HepG2 (cell line): ENCODE results near the gene SLC35F1. TPM values are rescaled to one million over a fixed set of nuclear protein-coding genes. Genes with fewer than 3 reads are reported as not detected.

Experiments
- ATAC-seq: fragments of 200-7000 bp; cut with Tn5 transposase; 3 replicates; pipeline ENCODE4 v1.9.1; 2020; ENCODE audit warnings: mild to moderate bottlenecking, moderate library complexity
- BruUV-seq: library from RNA; stranded (reverse); fragments of 400-500 nt; replicated peaks from 2 replicates; lab custom pipeline; 2021; lab: Mats Ljungman, UMichigan
- CTCF ChIA-PET: fragments of 300-600 bp; formaldehyde crosslinking; extraction: SDS; loops from one replicate; lab custom pipeline; 2021; ENCODE audit warnings: low total read pairs, inconsistent platforms, low intra/inter-chr PET ratio; lab: Yijun Ruan, JAX
- POLR2A ChIA-PET: fragments of 350-600 bp; sonication (Branson Sonifier 250); formaldehyde crosslinking; loops from one replicate; lab custom pipeline; 2020; ENCODE audit warnings: antibody characterized with exemption, inconsistent platforms; lab: Yijun Ruan, JAX
- DNase-seq: peaks from one replicate; pipeline ENCODE4 v3.0.0-alpha.2; 2015; ENCODE audit warnings: low spot score
- FAIRE-seq: peaks from 3 replicates; lab custom pipeline; 2011; peaks lifted over from hg19 to GRCh38; lab: Jason Lieb, UNC
- H2AFZ ChIP-seq: one replicate; pipeline ENCODE4 v1.6.1; 2011; ENCODE audit warnings: low read length, inconsistent platforms
- H3K27ac ChIP-seq: fragments of 300-600 bp; 3 replicates; pipeline ENCODE4 v1.8.0; 2011; ENCODE audit warnings: mixed run types, mild to moderate bottlenecking, mixed read lengths, low read length, inconsistent platforms; ENCODE audit not compliant: insufficient read depth; ENCODE audit errors: extremely low read length
- H3K27me3 ChIP-seq, 2 experiments: fragments of 200-600 bp in 1 of 2; 2 replicates in 1 of 2; 3 replicates in 1 of 2; pipeline versions ENCODE4 v1.6.0 to v1.8.0; 2011; ENCODE audit warnings: low read length in 2 of 2, mild to moderate bottlenecking in 2 of 2, moderate library complexity in 2 of 2, inconsistent platforms in 1 of 2; ENCODE audit not compliant: insufficient read depth in 2 of 2, control insufficient read depth in 1 of 2
- H3K36me3 ChIP-seq, 2 experiments: fragments of 200-600 bp in 1 of 2; replicated peaks in 1 of 2; 2 replicates in 1 of 2; 3 replicates in 1 of 2; pipeline versions ENCODE4 v1.5.1 to v1.8.0; 2011; ENCODE audit warnings: low read length in 2 of 2, inconsistent platforms in 1 of 2; ENCODE audit not compliant: insufficient read depth in 2 of 2, control insufficient read depth in 1 of 2
- H3K4me1 ChIP-seq: 2 replicates; pipeline ENCODE4 v1.5.1; 2012; ENCODE audit warnings: low read length, inconsistent platforms; ENCODE audit not compliant: insufficient read depth
- H3K4me2 ChIP-seq: 2 replicates; pipeline ENCODE4 v1.6.0; 2011; ENCODE audit warnings: low read depth, low read length, inconsistent platforms
- H3K4me3 ChIP-seq, 3 experiments: fragments of 200-600 bp in 1 of 3; sonication (generic), shearing (Covaris generic) in 1 of 3; replicated peaks in 1 of 3; 2 replicates each; pipeline ENCODE4 v1.5.1; 2011 to 2016; ENCODE audit warnings: low read length in 3 of 3, inconsistent platforms in 2 of 3, low read depth in 2 of 3, mild to moderate bottlenecking in 2 of 3, control low read depth in 1 of 3, mixed read lengths in 1 of 3; ENCODE audit not compliant: insufficient read depth in 1 of 3
- H3K79me2 ChIP-seq: one replicate; pipeline ENCODE4 v1.6.1; 2011; ENCODE audit warnings: low read length, inconsistent platforms; ENCODE audit not compliant: insufficient read depth
- H3K9ac ChIP-seq: 2 replicates; pipeline ENCODE4 v1.6.0; 2011; ENCODE audit warnings: mild to moderate bottlenecking, low read depth, low read length, inconsistent platforms; ENCODE audit not compliant: insufficient read depth
- H3K9me3 ChIP-seq: 2 replicates; pipeline ENCODE4 v1.5.1; 2012; ENCODE audit warnings: mild to moderate bottlenecking, low read length
- H4K20me1 ChIP-seq: 2 replicates; pipeline ENCODE4 v1.6.0; 2011; ENCODE audit warnings: inconsistent platforms, mild to moderate bottlenecking, low read length, moderate library complexity; ENCODE audit not compliant: insufficient read depth
- AHDC1 ChIP-seq: sonication (generic); formaldehyde crosslinking; IDR thresholded peaks from 2 replicates; pipeline ENCODE4 v1.5.1; 2020; ENCODE audit warnings: mild to moderate bottlenecking, missing genetic modification reagents, borderline replicate concordance
- ARNTL ChIP-seq: sonication (generic); formaldehyde crosslinking; IDR thresholded peaks from 2 replicates; pipeline ENCODE4 v1.4.0; 2020; ENCODE audit warnings: mild to moderate bottlenecking, missing genetic modification reagents
- EZH2 ChIP-seq: conservative IDR thresholded peaks from 2 replicates; pipeline ENCODE4 v1.6.1; 2012; ENCODE audit warnings: mild to moderate bottlenecking, low read depth, low read length, moderate library complexity
- GMEB1 ChIP-seq: sonication (generic); formaldehyde crosslinking; IDR thresholded peaks from 2 replicates; pipeline ENCODE4 v1.5.1; 2020; ENCODE audit warnings: missing genetic modification reagents, mild to moderate bottlenecking, borderline replicate concordance
- HCFC1 ChIP-seq: fragments of 150-350 bp; IDR thresholded peaks from 2 replicates; pipeline ENCODE4 v1.6.1; 2014; ENCODE audit warnings: low read depth, low read length
- JUN ChIP-seq: sonication (generic); formaldehyde crosslinking; IDR thresholded peaks from 2 replicates; pipeline ENCODE4 v1.4.0; 2020; ENCODE audit warnings: mild to moderate bottlenecking, missing genetic modification reagents
- KAT8 ChIP-seq: IDR thresholded peaks from 2 replicates; pipeline ENCODE4 v1.6.1; 2016; ENCODE audit warnings: missing genetic modification reagents, missing compliant biosample characterization
- MYC ChIP-seq: sonication (generic); formaldehyde crosslinking; IDR thresholded peaks from 2 replicates; pipeline ENCODE4 v1.9.0; 2021; ENCODE audit warnings: missing genetic modification reagents, borderline replicate concordance
- RAD51 ChIP-seq: fragments of 450-650 bp; IDR thresholded peaks from 2 replicates; pipeline ENCODE4 v1.6.1; 2016; ENCODE audit warnings: borderline replicate concordance
- STAG1 ChIP-seq: sonication (generic); formaldehyde crosslinking; IDR thresholded peaks from 2 replicates; pipeline ENCODE4 v1.4.0; 2020; ENCODE audit warnings: missing genetic modification reagents
- TMF1 ChIP-seq: sonication (generic); formaldehyde crosslinking; IDR thresholded peaks from 2 replicates; pipeline ENCODE4 v1.8.1; 2022; ENCODE audit warnings: low read depth, missing genetic modification reagents
- TSC22D2 ChIP-seq: sonication (generic); formaldehyde crosslinking; IDR thresholded peaks from 2 replicates; pipeline ENCODE4 v1.5.1; 2020; ENCODE audit warnings: missing genetic modification reagents, mild to moderate bottlenecking, borderline replicate concordance
- ZNF121 ChIP-seq: sonication (generic); formaldehyde crosslinking; IDR thresholded peaks from 2 replicates; pipeline ENCODE4 v1.5.0; 2020; ENCODE audit warnings: mild to moderate bottlenecking, missing genetic modification reagents
- ZNF383 ChIP-seq: sonication (generic); formaldehyde crosslinking; IDR thresholded peaks from 2 replicates; pipeline ENCODE4 v1.4.0; 2020; ENCODE audit warnings: missing genetic modification reagents, mild to moderate bottlenecking, borderline replicate concordance
- ZNF441 ChIP-seq: sonication (generic); formaldehyde crosslinking; IDR thresholded peaks from 2 replicates; pipeline ENCODE4 v1.7.0; 2021; ENCODE audit warnings: missing genetic modification reagents, borderline replicate concordance
- ZNF552 ChIP-seq: sonication (generic); formaldehyde crosslinking; IDR thresholded peaks from 2 replicates; pipeline ENCODE4 v1.9.0; 2022; ENCODE audit warnings: missing genetic modification reagents, mild to moderate bottlenecking, borderline replicate concordance
- ZSCAN31 ChIP-seq: sonication (generic); formaldehyde crosslinking; IDR thresholded peaks from 2 replicates; pipeline ENCODE4 v1.5.0; 2020; ENCODE audit warnings: low read depth, mild to moderate bottlenecking, missing genetic modification reagents
- WGBS: methylation state at CpG from one replicate; pipeline ENCODE4 v1.1.6; 2017; ENCODE audit warnings: low lambda C conversion rate; 5-methylcytosine and 5-hydroxymethylcytosine counted together
- in situ Hi-C: cut with HindIII; loops from 2 replicates; pipeline ENCODE4 v1.10.0; 2017; ENCODE audit warnings: low pct_unique_long_range_greater_than_20kb; ENCODE audit not compliant: extremely low pct_ligation_motif_present
- intact Hi-C: fragments of 100-400 bp; cut with micrococcal nuclease; formaldehyde crosslinking; loops from one replicate; pipeline ENCODE4 v1.10.0; 2022; ENCODE audit not compliant: unreplicated experiment
- polyA plus RNA-seq, 8 experiments: library from polyadenylated mRNA; depleted of rRNA in 3 of 8; stranded (reverse) in 7 of 8; unstranded in 1 of 8; fragments of >200 nt; fragmentation: Illumina TruSeq in 4 of 8; extraction: Trizol in 4 of 8; gene quantifications; 2 replicates each; pipeline versions ENCODE4 v1.2.1 to v1.2.3, GENCODE V29; 2011 to 2016; ENCODE audit warnings: low read depth in 4 of 8, missing spikeins in 1 of 8, mixed read lengths in 1 of 8; ENCODE audit not compliant: insufficient read depth in 1 of 8
- total RNA-seq, 5 experiments: library from RNA; depleted of rRNA; stranded (reverse); fragments of >200 nt; fragmentation: Illumina TruSeq; extraction: Trizol; gene quantifications; 2 replicates each; pipeline ENCODE4 v1.2.3, GENCODE V29; 2016; ENCODE audit warnings: low read depth in 1 of 5

SLC35F1 gene
- total and polyA plus RNA-seq, 2 of the 13 experiments (the other 11 are each of a cell fraction or from before 2014, with no cell fraction given): 0.01 TPM; not detected in 1

GRCh38 chr6:118305081-118305480 is 398.0 kb downstream of the SLC35F1 start (continued):
- no peak for TF ChIP-seq MYC (CRISPR knock-in tag)
- TF ChIP-seq GMEB1 (CRISPR knock-in tag): no peak
- no peak for TF ChIP-seq HCFC1
- no peak for TF ChIP-seq ARNTL
- no peak for TF ChIP-seq ZNF552 (CRISPR knock-in tag)
- TF ChIP-seq ZNF383: no peak
- no peak for TF ChIP-seq RAD51
- TF ChIP-seq STAG1 (CRISPR knock-in tag): no peak
- TF ChIP-seq, all 625 proteins: peak for 0

GRCh38 chr6:118306392-118307238 is 399.6 kb downstream of the SLC35F1 start:
- POLR2A ChIA-PET: no interaction called here
- Histone ChIP-seq H4K20me1 (no peaks in the 10 kb centered on the region), H3K79me2 (no peaks in the 10 kb centered on the region), H3K36me3 (no peaks in the 10 kb centered on the region), H3K9ac (no peak overlapping the region), H3K4me3 (no peak overlapping the region), H3K9me3 (no peaks in the 10 kb centered on the region), H3K27ac (no peak overlapping the region), H2AFZ (no peak overlapping the region), H3K4me2 (no peak overlapping the region), H3K4me1 (no peaks in the 10 kb centered on the region), H3K27me3 (no peaks in the 10 kb centered on the region; a peak in 1 of 5 replicates)
- ATAC-seq (no peak), DNase-seq (no peak), FAIRE-seq (no peak)
- in situ Hi-C loops: no loop called here
- intact Hi-C loops: no loop called here
- WGBS: 32% methylated on average over 6 of the region's 6 CpGs
- CTCF ChIA-PET: no interaction called here
- no TSS peak for BruUV-seq
- TF ChIP-seq JUN (CRISPR knock-in tag): no peak
- no peak for TF ChIP-seq AHDC1 (CRISPR knock-in tag)
- TF ChIP-seq ZNF121 (CRISPR knock-in tag): no peak
- TF ChIP-seq ZNF441 (CRISPR knock-in tag): no peak
- TF ChIP-seq TSC22D2: no peak
- no peak for TF ChIP-seq TMF1
- TF ChIP-seq EZH2: no peak
- no peak for TF ChIP-seq ZSCAN31 (CRISPR knock-in tag)
- no peak for TF ChIP-seq KAT8 (CRISPR knock-in tag)
